Thymus (tissue), 11 donors: ENCODE results near the gene NUFIP2. TPM values are rescaled to one million over a fixed set of nuclear protein-coding genes. Genes with fewer than 3 reads are reported as not detected.
A peak's percentile ranks its signal among the peaks of the same experiment; 100 is the strongest.

Experiments
- DNase-seq, 9 donors: peaks; one replicate each; pipeline ENCODE4 v3.0.0-alpha.2; 2013; ENCODE audit warnings: low spot score in 9 of 9, low read depth in 6 of 9, missing footprints in 1 of 9
- H3K27ac ChIP-seq, 2 donors: one replicate each; pipeline ENCODE4 v1.5.1; 2013; ENCODE audit warnings: control low read depth in 1 of 2, low read depth in 1 of 2, low read length in 1 of 2, mild to moderate bottlenecking in 1 of 2, moderate library complexity in 1 of 2
- H3K27me3 ChIP-seq, 2 donors: one replicate each; pipeline ENCODE4 v1.5.1; 2013; ENCODE audit warnings: low read length in 1 of 2; ENCODE audit not compliant: control insufficient read depth in 2 of 2, insufficient read depth in 1 of 2
- H3K36me3 ChIP-seq, 2 donors: one replicate each; pipeline ENCODE4 v1.5.1; 2013; ENCODE audit warnings: low read length in 1 of 2, mild to moderate bottlenecking in 1 of 2, moderate library complexity in 1 of 2; ENCODE audit not compliant: control insufficient read depth in 2 of 2, insufficient read depth in 2 of 2
- H3K4me1 ChIP-seq, 2 donors: one replicate each; pipeline ENCODE4 v1.5.1; 2013; ENCODE audit warnings: low read length in 2 of 2; ENCODE audit not compliant: control insufficient read depth in 2 of 2, insufficient read depth in 2 of 2
- H3K4me3 ChIP-seq, 2 donors: one replicate each; pipeline ENCODE4 v1.5.1; 2013; ENCODE audit warnings: low read length in 2 of 2, control low read depth in 1 of 2, mild to moderate bottlenecking in 1 of 2
- H3K9me3 ChIP-seq, 2 donors: one replicate each; pipeline ENCODE4 v1.5.1; 2013; ENCODE audit warnings: low read length in 1 of 2, mild to moderate bottlenecking in 1 of 2; ENCODE audit not compliant: control insufficient read depth in 2 of 2, insufficient read depth in 1 of 2
- WGBS: extraction: QIAGEN DNeasy Blood & Tissue Kit; methylation state at CpG from one replicate; pipeline ENCODE4 v1.1.7; 2013; 5-methylcytosine and 5-hydroxymethylcytosine counted together
- polyA plus RNA-seq: library from polyadenylated mRNA; stranded (reverse); fragments of 200-250 nt; gene quantifications from one replicate; pipeline ENCODE4 v1.2.3, GENCODE V29; 2013
- total RNA-seq: library from RNA; stranded (reverse); fragments of 120-200 nt; gene quantifications from one replicate; pipeline ENCODE4 v1.2.4, GENCODE V29; 2013
- donor health status: healthy.

The NUFIP2 gene
- total and polyA plus RNA-seq, 2 donors, result 19.8 to 22.0 TPM

DNA sequence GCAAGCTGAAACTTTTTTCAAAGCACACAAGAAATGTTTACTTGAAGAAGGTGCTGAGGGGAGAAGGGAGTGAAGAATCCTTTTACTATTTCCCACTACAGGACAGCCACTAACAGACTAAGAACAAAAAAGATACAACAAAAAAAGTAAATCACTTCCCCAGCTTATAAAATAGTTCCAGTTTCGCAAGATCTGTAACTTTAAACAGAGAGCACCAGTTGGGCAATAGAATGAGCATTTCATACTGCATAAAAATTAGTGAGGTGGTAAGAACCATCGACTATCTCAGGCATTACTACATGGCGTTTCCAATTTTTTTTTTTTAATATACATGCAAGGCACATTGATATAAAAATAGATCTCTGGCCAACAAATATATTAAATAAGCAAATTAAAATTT lies 36.2 kb downstream of the NUFIP2 start:
- H3K36me3 ChIP-seq, result peaks cover 15 to 43% of the 10 kb centered on the region in 2 donors
- no peak for DNase-seq
- H3K9me3 ChIP-seq, result no peaks in the 10 kb centered on the region
- no peaks in the 10 kb centered on the region for H3K27me3 ChIP-seq
- no peak overlapping the region for H3K27ac ChIP-seq
- no peak overlapping the region for H3K4me3 ChIP-seq
- 95% methylated on average over 3 of the region's 3 CpGs for WGBS
- H3K4me1 ChIP-seq, result no peaks in the 10 kb centered on the region

DNA sequence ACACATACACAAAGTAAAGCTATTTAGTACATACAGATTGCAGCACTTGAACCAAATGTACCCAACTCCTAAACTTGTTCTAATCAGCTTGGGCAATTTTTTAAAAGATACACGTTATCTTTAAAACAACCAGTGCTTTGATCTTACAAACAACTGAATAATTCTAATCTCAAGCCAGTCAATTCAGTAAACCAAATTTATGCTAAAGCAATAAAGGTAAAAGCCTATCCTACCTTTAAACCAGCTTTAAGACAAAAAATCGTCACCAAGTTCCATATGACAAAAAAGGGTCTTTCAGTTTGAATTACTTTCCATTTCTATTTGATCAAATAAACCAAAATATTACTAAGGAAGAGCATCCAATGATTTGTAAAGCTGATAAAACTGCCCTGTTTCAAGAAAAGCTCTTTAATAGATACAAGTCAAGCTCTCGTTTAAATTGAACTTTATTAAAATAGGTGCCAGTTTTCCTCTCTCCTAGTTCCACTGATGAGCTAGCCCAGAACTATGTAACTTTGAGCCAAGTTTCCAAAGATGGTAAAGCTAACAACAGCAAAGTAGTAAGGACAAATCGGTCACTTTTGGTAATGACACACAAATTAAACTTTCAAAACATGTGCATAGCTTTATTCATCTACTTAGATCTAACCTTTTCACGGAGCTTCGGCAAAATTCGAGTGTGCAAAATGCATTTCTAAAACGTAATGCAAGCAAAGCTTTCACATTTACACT lies 37.0 kb downstream of the NUFIP2 start:
- no peaks in the 10 kb centered on the region for H3K27me3 ChIP-seq
- H3K27ac ChIP-seq, result no peak overlapping the region
- peaks cover 12 to 34% of the 10 kb centered on the region in 2 donors for H3K36me3 ChIP-seq
- 95% methylated on average over 8 of the region's 8 CpGs for WGBS
- DNase-seq, result no peak
- H3K4me3 ChIP-seq, result no peak overlapping the region
- no peaks in the 10 kb centered on the region for H3K9me3 ChIP-seq
- no peaks in the 10 kb centered on the region for H3K4me1 ChIP-seq

GRCh38 chr17:29255926-29256522 lies 37.9 kb downstream of the NUFIP2 start:
- no peaks in the 10 kb centered on the region for H3K27me3 ChIP-seq
- H3K4me3 ChIP-seq, result no peak overlapping the region
- 97% methylated on average over 4 of the region's 4 CpGs for WGBS
- peaks cover 14 to 30% of the 10 kb centered on the region in 2 donors for H3K36me3 ChIP-seq
- no peaks in the 10 kb centered on the region for H3K9me3 ChIP-seq
- H3K27ac ChIP-seq, result no peak overlapping the region
- DNase-seq, result no peak
- no peaks in the 10 kb centered on the region for H3K4me1 ChIP-seq

GRCh38 chr17:29253037-29253436 lies 40.9 kb downstream of the NUFIP2 start:
- H3K36me3 ChIP-seq, result peaks cover 3 to 6% of the 10 kb centered on the region in 2 donors
- H3K4me3 ChIP-seq, result no peak overlapping the region
- no peaks in the 10 kb centered on the region for H3K4me1 ChIP-seq
- WGBS, result 99% methylated on average over 2 of the region's 2 CpGs
- H3K9me3 ChIP-seq, result no peaks in the 10 kb centered on the region
- H3K27ac ChIP-seq, result no peak overlapping the region
- DNase-seq, result no peak
- no peaks in the 10 kb centered on the region for H3K27me3 ChIP-seq

DNA sequence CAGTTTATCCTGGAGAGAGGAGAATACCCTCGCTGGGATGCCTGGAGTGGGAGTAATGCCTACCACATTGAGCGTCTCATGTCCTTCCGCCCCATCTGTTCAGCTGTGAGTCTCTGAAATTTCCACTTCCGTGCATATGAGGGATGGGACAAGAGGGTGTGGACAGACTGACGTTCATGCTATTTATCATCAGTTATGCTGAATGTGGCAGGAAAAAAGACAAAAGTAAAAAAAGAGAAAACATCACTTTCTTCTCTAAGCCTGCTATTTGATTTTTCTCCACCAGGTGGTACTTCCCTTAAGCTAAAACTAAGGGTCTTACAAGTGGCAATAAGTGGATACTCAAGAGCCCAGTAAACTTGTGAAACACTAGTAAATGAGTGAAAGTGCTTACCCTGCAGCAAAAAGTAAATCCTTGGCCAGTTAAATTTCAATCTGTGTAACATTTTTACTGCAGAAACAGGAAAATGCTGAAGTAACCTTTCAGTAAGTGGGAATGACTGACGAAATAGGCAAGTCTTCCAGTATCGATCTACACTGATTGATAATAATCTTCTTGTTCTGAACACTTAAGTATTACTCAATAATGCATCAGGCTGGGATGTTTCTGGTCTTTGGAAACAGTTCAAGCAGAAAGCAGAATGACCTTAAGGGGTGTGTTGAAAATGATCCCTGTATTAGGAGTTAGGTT lies 41.7 kb downstream of the NUFIP2 start:
- H3K27me3 ChIP-seq, result no peaks in the 10 kb centered on the region
- no peak overlapping the region for H3K27ac ChIP-seq
- 92% methylated on average over 7 of the region's 7 CpGs for WGBS
- H3K9me3 ChIP-seq, result no peaks in the 10 kb centered on the region
- H3K4me1 ChIP-seq, result no peaks in the 10 kb centered on the region
- H3K4me3 ChIP-seq, result no peak overlapping the region
- DNase-seq, result peak in 6 of 9 donors; percentile 5 to 32 (median 13)
- H3K36me3 ChIP-seq, result peaks cover 3 to 5% of the 10 kb centered on the region in 2 donors

- H3K36me3 ChIP-seq, result peaks cover 3 to 5% of the 10 kb centered on the region in 2 donors
- H3K27me3 ChIP-seq, result no peaks in the 10 kb centered on the region
- WGBS, result 97% methylated on average over 2 of the region's 2 CpGs
- H3K4me1 ChIP-seq, result no peaks in the 10 kb centered on the region
- no peak for DNase-seq
- H3K27ac ChIP-seq, result no peak overlapping the region
- no peak overlapping the region for H3K4me3 ChIP-seq
- no peaks in the 10 kb centered on the region for H3K9me3 ChIP-seq
These were observed 42.8 kb downstream of the NUFIP2 start for GRCh38 chr17:29251184-29251583.

- H3K27me3 ChIP-seq, result no peaks in the 10 kb centered on the region
- no peak for DNase-seq
These were observed 43.3 kb downstream of the NUFIP2 start for GRCh38 chr17:29250666-29251065.

GRCh38 chr17:29248845-29249244 lies 45.1 kb downstream of the NUFIP2 start:
- no peak overlapping the region for H3K4me3 ChIP-seq
- H3K9me3 ChIP-seq, result no peaks in the 10 kb centered on the region
- DNase-seq, result no peak
- WGBS, result 97% methylated on average over 5 of the region's 5 CpGs
- no peak overlapping the region for H3K27ac ChIP-seq
- peaks cover 0 to 3% of the 10 kb centered on the region in 2 donors for H3K36me3 ChIP-seq
- no peaks in the 10 kb centered on the region for H3K4me1 ChIP-seq
- H3K27me3 ChIP-seq, result no peaks in the 10 kb centered on the region

More at GRCh38 chr17:29250666-29251065, 43.3 kb downstream of the NUFIP2 start:
- Histone ChIP-seq H3K36me3 (peaks cover 3 to 5% of the 10 kb centered on the region in 2 donors), H3K4me3 (no peak overlapping the region), H3K9me3 (no peaks in the 10 kb centered on the region), H3K4me1 (no peaks in the 10 kb centered on the region), H3K27ac (no peak overlapping the region)
- 91% methylated on average over 1 of the region's 1 CpG for WGBS

DNA sequence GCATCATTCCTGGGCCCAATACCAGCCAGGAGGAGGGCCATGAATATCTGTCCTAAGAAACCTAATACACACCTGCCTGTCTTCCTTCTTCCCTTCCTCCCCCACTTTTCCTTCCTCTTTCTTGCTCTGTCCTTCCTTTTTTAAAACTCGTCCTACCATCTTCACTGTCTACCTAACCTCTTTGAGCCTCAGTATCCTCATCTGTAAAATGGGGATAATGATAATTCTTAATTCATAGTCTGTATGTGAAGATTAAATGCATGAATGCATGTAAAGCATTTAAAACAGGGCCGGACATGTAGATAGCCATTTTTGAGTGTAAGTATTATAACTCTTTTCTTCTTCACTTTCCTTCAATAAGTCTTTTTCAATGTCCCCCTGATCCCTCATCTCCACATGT lies 46.7 kb downstream of the NUFIP2 start:
- WGBS, result 87% methylated on average over 2 of the region's 2 CpGs

More for the DNA sequence above, 46.7 kb downstream of the NUFIP2 start:
- Histone ChIP-seq H3K4me1 (no peaks in the 10 kb centered on the region), H3K27me3 (no peaks in the 10 kb centered on the region), H3K36me3 (peaks cover 0 to 3% of the 10 kb centered on the region in 2 donors), H3K27ac (no peak overlapping the region), H3K4me3 (no peak overlapping the region), H3K9me3 (no peaks in the 10 kb centered on the region)
- no peak for DNase-seq
